Effector memory CD8-positive, alpha-beta T cell (primary cell): Measurements from ENCODE around the gene GUCY1B1.

Source experiments
- ATAC-seq: fragments of 150-1000 bp; cut with Tn5 transposase; replicated peaks from 2 replicates; pipeline ENCODE4 v1.10.0; 2021; ENCODE audit warnings: mild to moderate bottlenecking, moderate library complexity
- DNase-seq, 3 experiments: peaks; one replicate each; pipeline ENCODE4 v3.0.0; 2021
- H3K27ac Mint-ChIP-seq, 2 donors: one replicate each; pipeline ENCODE4 v1.8.0; 2022; ENCODE audit warnings: mild to moderate bottlenecking in 2 of 2, mixed read lengths in 2 of 2, moderate library complexity in 2 of 2
- H3K27me3 Mint-ChIP-seq, 2 donors: one replicate each; pipeline ENCODE4 v1.8.0; 2022; ENCODE audit warnings: mixed read lengths in 2 of 2
- H3K36me3 Mint-ChIP-seq: one replicate; pipeline ENCODE4 v1.8.0; 2022; ENCODE audit warnings: mild to moderate bottlenecking, moderate library complexity, mixed read lengths; ENCODE audit not compliant: insufficient read depth
- H3K4me1 Mint-ChIP-seq, 2 donors: one replicate each; pipeline ENCODE4 v1.8.0; 2022; ENCODE audit warnings: low read depth in 2 of 2, mixed read lengths in 2 of 2
- H3K4me3 Mint-ChIP-seq, 2 donors: one replicate each; pipeline ENCODE4 v1.8.0; 2022; ENCODE audit warnings: mild to moderate bottlenecking in 2 of 2, mixed read lengths in 2 of 2, moderate library complexity in 2 of 2
- H3K9me3 Mint-ChIP-seq, 2 donors: one replicate each; pipeline ENCODE4 v1.8.0; 2022; ENCODE audit warnings: mixed read lengths in 2 of 2
- total RNA-seq, 9 experiments: gene quantifications; one replicate each; lab custom pipeline; 2026; lab: John Stamatoyannopoulos, UW

GUCY1B1 gene
- total RNA-seq: 0 to 0.96 (median 0.17) reads per million in 9 experiments

GRCh38 chr4:155758481-155759371 lies at the start of gene GUCY1B1:
Gene GUCY1B1, plus strand, starts transcription at chr4:155759021. Its CDS starts 120 bp downstream, at chr4:155759141.
- H3K27me3 Mint-ChIP-seq: peaks cover 19 to 30% of the 10 kb centered on the region in 2 donors
- ATAC-seq (peak; percentile 89), DNase-seq (peak in 2 of 3 experiments; percentile 4 to 24)
- H3K27ac Mint-ChIP-seq: no peak within 1 kb of the TSS
- no peaks in the 10 kb centered on the region for H3K4me1 Mint-ChIP-seq
- H3K9me3 Mint-ChIP-seq: peaks cover 4 to 5% of the 10 kb centered on the region in 2 donors
- H3K36me3 Mint-ChIP-seq: no peaks in the 10 kb centered on the region
- peak within 1 kb of the TSS in 1 of 2 donors; percentile 25 for H3K4me3 Mint-ChIP-seq

DNA sequence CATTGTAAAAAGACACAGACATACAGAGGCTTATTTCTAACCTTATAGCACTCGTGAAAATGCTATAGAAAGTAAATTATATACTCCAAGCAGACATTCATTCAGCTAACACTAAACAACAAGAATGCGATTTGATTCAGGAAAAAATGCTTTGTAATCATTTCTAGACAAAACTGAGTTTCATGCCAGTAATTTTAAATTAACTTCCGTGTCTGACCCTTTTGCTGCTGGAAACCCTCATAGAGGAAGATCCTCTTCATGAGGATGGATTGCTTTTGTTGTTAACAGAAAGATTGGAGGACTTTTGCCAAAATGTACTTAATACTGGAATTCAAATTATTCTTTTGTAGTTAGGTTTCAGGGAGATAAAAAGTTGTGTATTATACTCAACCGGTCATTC lies 48.9 kb upstream of the GUCY1B1 start:
- Mint-ChIP-seq H3K4me1 (no peaks in the 10 kb centered on the region), H3K27me3 (no peaks in the 10 kb centered on the region), H3K9me3 (no peaks in the 10 kb centered on the region), H3K4me3 (no peak overlapping the region), H3K27ac (no peak overlapping the region), H3K36me3 (no peaks in the 10 kb centered on the region)
- ATAC-seq (no peak), DNase-seq (no peak)

- no peaks in the 10 kb centered on the region for H3K27me3 Mint-ChIP-seq
- no peak for ATAC-seq
- H3K36me3 Mint-ChIP-seq: no peaks in the 10 kb centered on the region
- no peaks in the 10 kb centered on the region for H3K9me3 Mint-ChIP-seq
- H3K4me3 Mint-ChIP-seq: no peak overlapping the region
- DNase-seq: no peak
- H3K4me1 Mint-ChIP-seq: no peaks in the 10 kb centered on the region
- H3K27ac Mint-ChIP-seq: no peak overlapping the region
Observed at GRCh38 chr4:155711556-155711955, 47.3 kb upstream of the GUCY1B1 start.

GRCh38 chr4:155712846-155713245 lies 46.0 kb upstream of the GUCY1B1 start:
- H3K4me1 Mint-ChIP-seq: no peaks in the 10 kb centered on the region

GRCh38 chr4:155713911-155714310 lies 44.9 kb upstream of the GUCY1B1 start:
- Mint-ChIP-seq H3K27me3 (no peaks in the 10 kb centered on the region), H3K9me3 (peaks cover 0 to 2% of the 10 kb centered on the region in 2 donors), H3K4me3 (no peak overlapping the region), H3K4me1 (no peaks in the 10 kb centered on the region), H3K27ac (no peak overlapping the region), H3K36me3 (no peaks in the 10 kb centered on the region)
- ATAC-seq (no peak), DNase-seq (no peak)

More at GRCh38 chr4:155712846-155713245, 46.0 kb upstream of the GUCY1B1 start:
- Mint-ChIP-seq H3K9me3 (peaks cover 0 to 2% of the 10 kb centered on the region in 2 donors), H3K4me3 (no peak overlapping the region), H3K36me3 (no peaks in the 10 kb centered on the region), H3K27me3 (no peaks in the 10 kb centered on the region), H3K27ac (no peak overlapping the region)
- DNase-seq (no peak), ATAC-seq (no peak)

DNA sequence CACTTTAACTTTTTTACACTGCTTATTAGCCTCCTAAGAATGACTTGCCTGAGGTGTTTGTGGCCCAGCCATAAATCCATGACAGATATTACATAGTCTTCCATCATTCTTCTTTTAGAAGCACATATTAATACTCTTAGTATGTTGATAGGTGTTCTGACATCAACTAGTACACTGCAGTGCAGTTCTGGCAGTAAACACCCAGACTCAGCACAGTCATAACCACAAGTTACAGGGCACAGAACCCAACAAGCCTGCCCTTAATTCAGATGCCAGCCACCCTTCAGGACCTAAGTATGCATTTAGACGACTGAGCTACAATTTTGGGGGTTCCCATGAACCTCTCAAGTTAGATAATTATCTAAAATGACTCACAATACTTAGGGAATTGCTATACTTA lies 36.5 kb upstream of the GUCY1B1 start:
- Mint-ChIP-seq H3K4me1 (no peaks in the 10 kb centered on the region), H3K9me3 (peaks cover 4 to 7% of the 10 kb centered on the region in 2 donors), H3K27me3 (no peaks in the 10 kb centered on the region), H3K36me3 (no peaks in the 10 kb centered on the region), H3K27ac (no peak overlapping the region), H3K4me3 (no peak overlapping the region)
- ATAC-seq (no peak), DNase-seq (no peak)

DNA sequence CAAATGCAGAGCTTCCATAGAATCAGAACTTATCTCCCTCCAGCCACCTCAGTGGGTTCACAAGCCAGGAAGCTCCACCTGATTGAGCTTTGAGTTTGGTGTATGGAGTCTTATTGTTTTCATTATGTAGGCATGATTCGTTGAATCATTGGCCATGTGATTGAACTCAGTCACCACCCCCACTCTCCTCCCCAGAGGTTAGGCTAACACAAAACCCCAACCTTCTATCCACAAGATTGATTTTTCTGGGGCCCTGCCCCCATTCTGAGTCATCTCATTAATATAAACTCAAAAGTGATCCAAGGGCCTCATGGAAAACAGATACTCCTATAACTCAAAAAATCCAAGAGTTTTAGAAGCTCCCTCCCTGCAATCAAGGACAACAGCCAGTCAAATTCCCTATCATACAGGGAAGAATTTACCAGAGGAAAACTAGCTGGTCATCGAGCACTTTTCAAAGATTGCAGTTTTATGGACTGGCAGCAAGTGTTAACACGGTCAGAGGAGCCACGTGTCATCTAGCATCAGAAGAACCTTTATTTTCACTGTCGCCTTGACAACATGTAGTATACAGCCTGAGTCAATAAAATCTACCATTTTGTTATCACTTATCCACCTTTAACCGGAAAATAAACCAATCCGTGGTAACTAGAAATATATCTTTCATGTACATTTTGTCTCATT lies 35.9 kb upstream of the GUCY1B1 start:
- H3K27ac Mint-ChIP-seq: no peak overlapping the region
- H3K36me3 Mint-ChIP-seq: no peaks in the 10 kb centered on the region
- no peak for DNase-seq

GRCh38 chr4:155724731-155725130 lies 34.1 kb upstream of the GUCY1B1 start:
- Mint-ChIP-seq H3K27ac (no peak overlapping the region), H3K36me3 (no peaks in the 10 kb centered on the region), H3K4me1 (no peaks in the 10 kb centered on the region), H3K9me3 (peaks cover 4 to 7% of the 10 kb centered on the region in 2 donors), H3K4me3 (no peak overlapping the region), H3K27me3 (no peaks in the 10 kb centered on the region)
- ATAC-seq (no peak), DNase-seq (no peak)

More for the DNA sequence above, 35.9 kb upstream of the GUCY1B1 start:
- H3K4me1 Mint-ChIP-seq: no peaks in the 10 kb centered on the region
- no peak for ATAC-seq
- H3K9me3 Mint-ChIP-seq: peaks cover 4 to 7% of the 10 kb centered on the region in 2 donors
- H3K27me3 Mint-ChIP-seq: no peaks in the 10 kb centered on the region
- H3K4me3 Mint-ChIP-seq: no peak overlapping the region

GRCh38 chr4:155734065-155734464 lies 24.8 kb upstream of the GUCY1B1 start:
- no peak overlapping the region for H3K4me3 Mint-ChIP-seq
- ATAC-seq (no peak), DNase-seq (no peak)
- no peaks in the 10 kb centered on the region for H3K4me1 Mint-ChIP-seq
- H3K27ac Mint-ChIP-seq: no peak overlapping the region
- no peaks in the 10 kb centered on the region for H3K36me3 Mint-ChIP-seq
- no peaks in the 10 kb centered on the region for H3K9me3 Mint-ChIP-seq
- H3K27me3 Mint-ChIP-seq: no peaks in the 10 kb centered on the region

DNA sequence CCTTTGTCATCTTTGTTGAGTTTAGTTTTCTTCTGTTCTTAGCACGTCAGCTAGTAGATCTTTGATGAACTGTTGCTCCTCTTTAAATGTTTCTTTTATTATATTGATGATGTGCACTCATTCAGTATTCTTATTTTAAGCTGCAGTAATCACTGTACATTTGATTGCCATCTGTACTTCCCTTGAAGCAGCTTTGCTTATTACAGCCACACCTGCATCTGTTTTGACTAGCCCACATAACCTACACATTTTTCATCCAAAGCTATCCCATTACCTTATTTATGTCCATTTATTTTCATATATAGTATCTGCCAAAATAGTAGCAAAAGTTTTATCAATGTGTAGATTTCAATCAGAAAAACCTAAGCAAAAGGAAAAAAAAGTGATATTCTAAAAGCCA lies 23.9 kb upstream of the GUCY1B1 start:
- no peaks in the 10 kb centered on the region for H3K4me1 Mint-ChIP-seq
- H3K36me3 Mint-ChIP-seq: no peaks in the 10 kb centered on the region
- no peaks in the 10 kb centered on the region for H3K27me3 Mint-ChIP-seq
- no peak overlapping the region for H3K4me3 Mint-ChIP-seq
- H3K9me3 Mint-ChIP-seq: no peaks in the 10 kb centered on the region
- no peak overlapping the region for H3K27ac Mint-ChIP-seq
- ATAC-seq (no peak), DNase-seq (no peak)

GRCh38 chr4:155735496-155735895 lies 23.3 kb upstream of the GUCY1B1 start:
- Mint-ChIP-seq H3K27ac (no peak overlapping the region), H3K4me1 (no peaks in the 10 kb centered on the region), H3K9me3 (no peaks in the 10 kb centered on the region), H3K4me3 (no peak overlapping the region), H3K27me3 (no peaks in the 10 kb centered on the region), H3K36me3 (no peaks in the 10 kb centered on the region)
- ATAC-seq (no peak), DNase-seq (no peak)

GRCh38 chr4:155738548-155738947 lies 20.3 kb upstream of the GUCY1B1 start:
- no peaks in the 10 kb centered on the region for H3K36me3 Mint-ChIP-seq
- H3K4me1 Mint-ChIP-seq: no peaks in the 10 kb centered on the region
- H3K9me3 Mint-ChIP-seq: peaks cover 0 to 2% of the 10 kb centered on the region in 2 donors
- no peak for ATAC-seq
- no peak for DNase-seq
- H3K4me3 Mint-ChIP-seq: no peak overlapping the region
- no peak overlapping the region for H3K27ac Mint-ChIP-seq
- H3K27me3 Mint-ChIP-seq: no peaks in the 10 kb centered on the region

GRCh38 chr4:155741546-155741945 lies 17.3 kb upstream of the GUCY1B1 start:
- ATAC-seq: no peak
- no peak for DNase-seq
- Mint-ChIP-seq H3K36me3 (no peaks in the 10 kb centered on the region), H3K9me3 (peaks cover 0 to 2% of the 10 kb centered on the region in 2 donors), H3K4me3 (no peak overlapping the region), H3K27me3 (no peaks in the 10 kb centered on the region), H3K4me1 (no peaks in the 10 kb centered on the region), H3K27ac (no peak overlapping the region)
